Hepatocyte (in vitro differentiated cells): ENCODE measurements around the gene KIRREL1.

Experiments used
- EZH2 ChIP-seq: fragments of 200-600 bp; sonication (generic); IDR thresholded peaks from 2 replicates; pipeline ENCODE4 v1.6.1; 2016; ENCODE audit warnings: antibody characterized with exemption, mild to moderate bottlenecking, borderline replicate concordance
- TF ChIP-seq, protein P1 (sequence below): fragments of 200-600 bp; sonication (generic); IDR thresholded peaks from 2 replicates; pipeline ENCODE4 v1.5.1; 2016; ENCODE audit warnings: antibody characterized with exemption, mild to moderate bottlenecking; ENCODE audit not compliant: poor library complexity

DNA sequence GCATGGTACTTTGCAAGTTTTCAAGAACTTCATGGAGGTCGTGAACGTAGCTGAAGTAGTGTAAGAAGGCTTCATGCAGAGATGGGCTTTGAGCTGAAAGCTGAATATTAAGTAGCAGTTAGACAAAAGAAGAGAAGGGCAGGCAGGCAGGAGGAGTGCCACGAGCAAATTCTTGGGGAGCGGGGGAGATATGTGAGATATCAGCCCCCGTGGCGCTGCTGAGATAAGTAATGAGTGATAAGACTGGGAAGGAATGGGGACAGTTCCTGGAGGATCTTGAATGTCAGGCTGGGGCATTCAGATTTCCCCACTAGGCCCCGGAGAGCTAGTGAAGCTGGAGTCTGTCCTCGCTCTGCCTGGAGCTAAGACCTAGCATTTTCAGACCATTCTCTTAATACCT, 27.9 kb upstream of the KIRREL1 start:
- TF ChIP-seq, protein P1, sequence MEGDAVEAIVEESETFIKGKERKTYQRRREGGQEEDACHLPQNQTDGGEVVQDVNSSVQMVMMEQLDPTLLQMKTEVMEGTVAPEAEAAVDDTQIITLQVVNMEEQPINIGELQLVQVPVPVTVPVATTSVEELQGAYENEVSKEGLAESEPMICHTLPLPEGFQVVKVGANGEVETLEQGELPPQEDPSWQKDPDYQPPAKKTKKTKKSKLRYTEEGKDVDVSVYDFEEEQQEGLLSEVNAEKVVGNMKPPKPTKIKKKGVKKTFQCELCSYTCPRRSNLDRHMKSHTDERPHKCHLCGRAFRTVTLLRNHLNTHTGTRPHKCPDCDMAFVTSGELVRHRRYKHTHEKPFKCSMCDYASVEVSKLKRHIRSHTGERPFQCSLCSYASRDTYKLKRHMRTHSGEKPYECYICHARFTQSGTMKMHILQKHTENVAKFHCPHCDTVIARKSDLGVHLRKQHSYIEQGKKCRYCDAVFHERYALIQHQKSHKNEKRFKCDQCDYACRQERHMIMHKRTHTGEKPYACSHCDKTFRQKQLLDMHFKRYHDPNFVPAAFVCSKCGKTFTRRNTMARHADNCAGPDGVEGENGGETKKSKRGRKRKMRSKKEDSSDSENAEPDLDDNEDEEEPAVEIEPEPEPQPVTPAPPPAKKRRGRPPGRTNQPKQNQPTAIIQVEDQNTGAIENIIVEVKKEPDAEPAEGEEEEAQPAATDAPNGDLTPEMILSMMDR: no peak
- TF ChIP-seq EZH2: no peak
